Inflammatory macrophage (primary cell): ENCODE data around the gene NABP2.
"Not testable (repeated sequence)": the region's sequence is repeated elsewhere in the genome, so short reads cannot be mapped to it uniquely, and the experiment has no call there.

Experiments used
- DNase-seq, 2 donors: peaks; one replicate each; pipeline ENCODE4 v3.0.0-alpha.2; 2020 to 2022

The NABP2 gene

GRCh38 chr12:56247923-56248322 is 23.8 kb downstream of the NABP2 start:
- DNase-seq, result no peak

GRCh38 chr12:56248711-56249110 is 24.6 kb downstream of the NABP2 start:
- no peak for DNase-seq

- no peak for DNase-seq
Measured at GRCh38 chr12:56252649-56253048, 28.5 kb downstream of the NABP2 start.

- no peak for DNase-seq
Measured at GRCh38 chr12:56253091-56253490, 28.9 kb downstream of the NABP2 start.

- no peak for DNase-seq
Measured at GRCh38 chr12:56255671-56256070, 31.5 kb downstream of the NABP2 start.

- no peak for DNase-seq
Measured at GRCh38 chr12:56256326-56256960, 32.3 kb downstream of the NABP2 start.

- no peak for DNase-seq
Measured at GRCh38 chr12:56257071-56257470, 32.9 kb downstream of the NABP2 start.

GRCh38 chr12:56257491-56258067 is 33.4 kb downstream of the NABP2 start:
- peak in 1 of 2 donors; percentile 9 for DNase-seq

- peak; percentile 70 to 78 for DNase-seq
Measured at GRCh38 chr12:56258068-56258819, 34.1 kb downstream of the NABP2 start, which contains the start of gene ANKRD52. ANKRD52 (minus strand) TSS chr12:56258384; CDS start chr12:56258269, 115 bp downstream.

GRCh38 chr12:56258820-56259183 is 34.7 kb downstream of the NABP2 start:
- DNase-seq, result no peak

- DNase-seq, result no peak
Measured at GRCh38 chr12:56260380-56260779, 36.2 kb downstream of the NABP2 start.

GRCh38 chr12:56260921-56261320 is 36.8 kb downstream of the NABP2 start:
- DNase-seq, result no peak

- DNase-seq, result no peak
Measured at GRCh38 chr12:56261503-56262232, 37.5 kb downstream of the NABP2 start.

- DNase-seq, result not testable (repeated sequence)
Measured at GRCh38 chr12:56262955-56263354, 38.8 kb downstream of the NABP2 start.

GRCh38 chr12:56266068-56266692 is 42.0 kb downstream of the NABP2 start:
- DNase-seq, result not testable (repeated sequence)

- peak; percentile 68 to 74 for DNase-seq
Measured at GRCh38 chr12:56266693-56267442, 42.7 kb downstream of the NABP2 start, which contains the start of gene COQ10A. COQ10A (plus strand) TSS chr12:56266942; CDS start chr12:56267119, 177 bp downstream.

GRCh38 chr12:56267443-56268071 is 43.4 kb downstream of the NABP2 start:
- DNase-seq, result no peak

- DNase-seq, result no peak
Measured at GRCh38 chr12:56271031-56271430, 46.9 kb downstream of the NABP2 start.

GRCh38 chr12:56272468-56272867 is 48.3 kb downstream of the NABP2 start:
- DNase-seq, result not testable (repeated sequence)

- no peak for DNase-seq
Measured at GRCh38 chr12:56274299-56274698, 50.2 kb downstream of the NABP2 start.

- DNase-seq, result no peak
Measured at GRCh38 chr12:56278905-56279304, 54.8 kb downstream of the NABP2 start.
